ENCODE measurements around the gene CEBPZ.

Gene CEBPZ

GRCh38 chr2:37268111-37268510 lies 36.7 kb upstream of the CEBPZ start:
- TF ChIP-seq POLR2A (IDR thresholded peaks at IDR 0.05; ENCODE audit: extremely low read depth, insufficient read length) (no peak), MYC (IDR thresholded peaks at IDR 0.05; ENCODE audit: low read depth, low read length) (no peak)

GRCh38 chr2:37267685-37268084 lies 36.3 kb upstream of the CEBPZ start:
- no peak for TF ChIP-seq MAX (IDR thresholded peaks at IDR 0.05; ENCODE audit: low read depth, low read length)
- TF ChIP-seq POLR2A (IDR thresholded peaks at IDR 0.05; ENCODE audit: extremely low read depth, insufficient read length) = no peak
- no peak for TF ChIP-seq MYC (IDR thresholded peaks at IDR 0.05; ENCODE audit: low read depth, low read length)
- TF ChIP-seq CTCF (IDR thresholded peaks at IDR 0.05; ENCODE audit: low read depth, low read length) = no peak
- no peak overlapping the region for H3K4me3 ChIP-seq (ENCODE audit: low read depth, low read length)
- no peak for DNase-seq (ENCODE audit: low read depth)

More at GRCh38 chr2:37268111-37268510, 36.7 kb upstream of the CEBPZ start:
- no peak for DNase-seq (ENCODE audit: low read depth)
- H3K4me3 ChIP-seq (ENCODE audit: low read depth, low read length) = no peak overlapping the region

- no peak for TF ChIP-seq CTCF (IDR thresholded peaks at IDR 0.05; ENCODE audit: low read depth, low read length)
- no peak for TF ChIP-seq POLR2A (IDR thresholded peaks at IDR 0.05; ENCODE audit: extremely low read depth, insufficient read length)
- no peak for TF ChIP-seq MYC (IDR thresholded peaks at IDR 0.05; ENCODE audit: low read depth, low read length)
- no peak for TF ChIP-seq MAX (IDR thresholded peaks at IDR 0.05; ENCODE audit: low read depth, low read length)
- peak; percentile 7 for DNase-seq (ENCODE audit: low read depth)
- H3K4me3 ChIP-seq (ENCODE audit: low read depth, low read length) = no peak overlapping the region
Measured at GRCh38 chr2:37263839-37264238, 32.4 kb upstream of the CEBPZ start.

- DNase-seq (ENCODE audit: low read depth) = peak; percentile 28
- peak; percentile 90 for TF ChIP-seq MAX (IDR thresholded peaks at IDR 0.05; ENCODE audit: low read depth, low read length)
- TF ChIP-seq CTCF (IDR thresholded peaks at IDR 0.05; ENCODE audit: low read depth, low read length) = no peak
- no peak overlapping the region for H3K4me3 ChIP-seq (ENCODE audit: low read depth, low read length)
Measured at GRCh38 chr2:37262522-37262921, 31.1 kb upstream of the CEBPZ start.

GRCh38 chr2:37250869-37251740 lies 19.7 kb upstream of the CEBPZ start:
- TF ChIP-seq MYC (IDR thresholded peaks at IDR 0.05; ENCODE audit: low read depth, low read length) (no peak), CTCF (IDR thresholded peaks at IDR 0.05; ENCODE audit: low read depth, low read length) (no peak), POLR2A (IDR thresholded peaks at IDR 0.05; ENCODE audit: extremely low read depth, insufficient read length) (no peak), MAX (IDR thresholded peaks at IDR 0.05; ENCODE audit: low read depth, low read length) (no peak)
- DNase-seq (ENCODE audit: low read depth) = no peak
- H3K4me3 ChIP-seq (ENCODE audit: low read depth, low read length) = no peak overlapping the region

- TF ChIP-seq POLR2A (IDR thresholded peaks at IDR 0.05; ENCODE audit: extremely low read depth, insufficient read length) (no peak), CTCF (IDR thresholded peaks at IDR 0.05; ENCODE audit: low read depth, low read length) (no peak), MYC (IDR thresholded peaks at IDR 0.05; ENCODE audit: low read depth, low read length) (no peak), MAX (IDR thresholded peaks at IDR 0.05; ENCODE audit: low read depth, low read length) (no peak)
- H3K4me3 ChIP-seq (ENCODE audit: low read depth, low read length) = no peak overlapping the region
- no peak for DNase-seq (ENCODE audit: low read depth)
Measured at GRCh38 chr2:37246205-37246604, 14.8 kb upstream of the CEBPZ start.
